NT2/D1 (cell line): ENCODE measurements around the gene REPS2.

ENCODE experiments used
- SUZ12 ChIP-seq: IDR thresholded peaks from 2 replicates; pipeline ENCODE4 v1.6.1; 2011; ENCODE audit not compliant: insufficient read length, insufficient read depth; ENCODE audit errors: extremely low read depth
- YY1 ChIP-seq: IDR thresholded peaks from 2 replicates; pipeline ENCODE4 v1.6.1; 2011; ENCODE audit not compliant: insufficient read length, insufficient read depth
- ZNF274 ChIP-seq: IDR thresholded peaks from 2 replicates; pipeline ENCODE4 v1.6.1; 2011; ENCODE audit warnings: mild to moderate bottlenecking, low read depth, low read length

GRCh38 chrX:16918979-16919378 is 27.5 kb upstream of the REPS2 start:
- no peak for TF ChIP-seq SUZ12
- TF ChIP-seq ZNF274: no peak
- no peak for TF ChIP-seq YY1
